K562 (cell line): ENCODE measurements around the gene HDAC1. TPM values are rescaled to one million over a fixed set of nuclear protein-coding genes. Genes with fewer than 3 reads are reported as not detected.
A peak's percentile ranks its signal among the peaks of the same experiment; 100 is the strongest.

ENCODE experiments used
- ATAC-seq: fragments of 200-7000 bp; cut with Tn5 transposase; 3 replicates; pipeline ENCODE4 v1.9.1; 2020; ENCODE audit warnings: moderate library complexity
- BruUV-seq: library from RNA; stranded (reverse); fragments of 400-500 nt; replicated peaks from 2 replicates; lab custom pipeline; 2021; lab: Mats Ljungman, UMichigan
- CTCF ChIA-PET: fragments of 300-600 bp; formaldehyde crosslinking; extraction: SDS; loops from one replicate; lab custom pipeline; 2021; ENCODE audit warnings: low intra/inter-chr PET ratio; lab: Yijun Ruan, JAX
- POLR2A ChIA-PET: fragments of 300-600, 350-650 bp; sonication (Branson Sonifier 250); formaldehyde crosslinking; extraction: SDS; loops from one replicate; lab custom pipeline; 2021; ENCODE audit warnings: antibody characterized with exemption, inconsistent platforms; lab: Yijun Ruan, JAX
- DNase-seq, 4 experiments: peaks; one replicate each; pipeline versions ENCODE4 v3.0.0 to v3.0.0-alpha.2; 2011 to 2018; ENCODE audit warnings: low spot score in 3 of 4, mixed read lengths in 3 of 4; ENCODE audit errors: extremely low read depth in 1 of 4
- FAIRE-seq: peaks from 2 replicates; lab custom pipeline; 2011; peaks lifted over from hg19 to GRCh38; lab: Jason Lieb, UNC
- H2AFZ ChIP-seq: 2 replicates; pipeline ENCODE4 v1.6.0; 2011; ENCODE audit warnings: low read depth, low read length, control low read depth, inconsistent platforms
- H3K27ac ChIP-seq: fragments of 200-600 bp; 3 replicates; pipeline ENCODE4 v1.8.0; 2011; ENCODE audit warnings: low read depth, mild to moderate bottlenecking, control low read depth, inconsistent platforms, low read length, moderate library complexity, mixed read lengths; ENCODE audit errors: extremely low read depth
- H3K27me3 ChIP-seq, 2 experiments: fragments of 300-600 bp in 1 of 2; 2 replicates in 1 of 2; 3 replicates in 1 of 2; pipeline versions ENCODE4 v1.6.0 to v1.8.0; 2011; ENCODE audit warnings: inconsistent platforms in 2 of 2, low read length in 2 of 2, mild to moderate bottlenecking in 1 of 2, mixed read lengths in 1 of 2, moderate library complexity in 1 of 2; ENCODE audit not compliant: control insufficient read depth in 2 of 2, insufficient read depth in 2 of 2
- H3K36me3 ChIP-seq: fragments of 300-600 bp; 3 replicates; pipeline ENCODE4 v1.8.0; 2011; ENCODE audit warnings: mild to moderate bottlenecking, low read length, inconsistent platforms; ENCODE audit not compliant: control insufficient read depth, insufficient read depth
- H3K4me1 ChIP-seq, 2 experiments: fragments of 200-600 bp in 1 of 2; replicated peaks in 1 of 2; 2 replicates in 1 of 2; 3 replicates in 1 of 2; pipeline versions ENCODE4 v1.5.1 to v1.8.0; 2011; ENCODE audit warnings: inconsistent platforms in 2 of 2, low read length in 2 of 2, mild to moderate bottlenecking in 1 of 2, mixed read lengths in 1 of 2, moderate library complexity in 1 of 2; ENCODE audit not compliant: control insufficient read depth in 2 of 2, insufficient read depth in 2 of 2
- H3K4me2 ChIP-seq: 2 replicates; pipeline ENCODE4 v1.6.1; 2011; ENCODE audit warnings: low read length, control low read depth, inconsistent platforms, mixed read lengths; ENCODE audit not compliant: insufficient read depth
- H3K4me3 ChIP-seq: fragments of 200-600 bp; sonication (generic), shearing (Covaris generic); 2 replicates; pipeline ENCODE4 v1.5.1; 2016; ENCODE audit warnings: control low read depth, inconsistent platforms
- H3K79me2 ChIP-seq: fragments of 200-600 bp; 3 replicates; pipeline ENCODE4 v1.8.0; 2011; ENCODE audit warnings: low read length, inconsistent platforms; ENCODE audit not compliant: control insufficient read depth, insufficient read depth
- H3K9ac ChIP-seq, 2 experiments: 2 replicates each; pipeline versions ENCODE4 v1.6.0 to v1.6.1; 2011; ENCODE audit warnings: low read depth in 2 of 2, low read length in 2 of 2, control low read depth in 1 of 2, inconsistent platforms in 1 of 2, mild to moderate bottlenecking in 1 of 2, mixed read lengths in 1 of 2; ENCODE audit not compliant: insufficient read depth in 1 of 2
- H3K9me1 ChIP-seq: one replicate; pipeline ENCODE4 v1.6.0; 2011; ENCODE audit warnings: inconsistent platforms, mild to moderate bottlenecking, low read length, moderate library complexity; ENCODE audit not compliant: control insufficient read depth, insufficient read depth
- H3K9me3 ChIP-seq: replicated peaks from 2 replicates; pipeline ENCODE4 v1.5.1; 2011; ENCODE audit warnings: low read depth, low read length, inconsistent platforms; ENCODE audit not compliant: control insufficient read depth, insufficient read depth
- H4K20me1 ChIP-seq: replicated peaks from 2 replicates; pipeline ENCODE4 v1.6.1; 2011; ENCODE audit warnings: low read length, inconsistent platforms, mixed read lengths; ENCODE audit not compliant: control insufficient read depth, insufficient read depth
- CHD4 ChIP-seq: fragments of 200-600 bp; sonication (generic); IDR thresholded peaks from 3 replicates; pipeline ENCODE4 v1.6.1; 2012; ENCODE audit warnings: low read depth, mild to moderate bottlenecking, mixed read lengths, low read length, inconsistent platforms; ENCODE audit not compliant: insufficient read depth, insufficient replicate concordance, poor library complexity, severe bottlenecking
- DIDO1 ChIP-seq: fragments of 450-650 bp; IDR thresholded peaks from 2 replicates; pipeline ENCODE4 v1.6.1; 2016; ENCODE audit warnings: low read depth, missing biosample characterization, missing genetic modification characterization
- EGR1 ChIP-seq: fragments of 450-650 bp; conservative IDR thresholded peaks from 2 replicates; pipeline ENCODE4 v1.6.1; 2017; ENCODE audit warnings: mild to moderate bottlenecking
- HDGF ChIP-seq: fragments of 450-650 bp; IDR thresholded peaks from 2 replicates; pipeline ENCODE4 v1.6.1; 2016
- HNRNPUL1 ChIP-seq: fragments of 200-400 bp; formaldehyde crosslinking; IDR thresholded peaks from 2 replicates; pipeline ENCODE4 v1.6.1; 2017; ENCODE audit warnings: low read length
- MCM3 ChIP-seq: fragments of 450-650 bp; IDR thresholded peaks from 2 replicates; pipeline ENCODE4 v1.6.1; 2016
- NCOA2 ChIP-seq, 2 experiments: fragments of 450-650 bp; IDR thresholded peaks; 2 replicates each; pipeline ENCODE4 v1.6.1; 2018; ENCODE audit warnings: mild to moderate bottlenecking in 2 of 2, moderate library complexity in 1 of 2; ENCODE audit not compliant: partially characterized antibody in 2 of 2
- NCOA4 ChIP-seq: fragments of 450-650 bp; IDR thresholded peaks from 2 replicates; pipeline ENCODE4 v1.6.1; 2018; ENCODE audit warnings: mild to moderate bottlenecking; ENCODE audit not compliant: partially characterized antibody
- ZNF184 ChIP-seq: sonication (generic); formaldehyde crosslinking; IDR thresholded peaks from 2 replicates; pipeline ENCODE4 v1.5.0; 2020; ENCODE audit warnings: missing genetic modification reagents
- ZNF766 ChIP-seq: fragments of 200-800 bp; sonication (Bioruptor generic); conservative IDR thresholded peaks from 2 replicates; pipeline ENCODE4 v1.6.1; 2016; ENCODE audit warnings: missing genetic modification characterization, missing compliant biosample characterization
- WGBS: fragments of 100-300 bp; shearing (Covaris generic); methylation state at CpG from one replicate; pipeline ENCODE4 v1.1.6; 2016; ENCODE audit warnings: low coverage, mixed read lengths; ENCODE audit not compliant: insufficient coverage; ENCODE audit errors: missing lambda C conversion rate; 5-methylcytosine and 5-hydroxymethylcytosine counted together
- in situ Hi-C: fragments of 300-500 bp; cut with MboI; formaldehyde crosslinking; loops from 4 replicates; pipeline ENCODE4 v1.15.0; 2018; ENCODE audit warnings: inconsistent platforms, mixed read lengths
- intact Hi-C: fragments of 100-400 bp; cut with micrococcal nuclease; formaldehyde crosslinking; loops from 2 replicates; pipeline ENCODE4 v1.14.2; 2022
- polyA plus RNA-seq, 8 experiments: library from polyadenylated mRNA; depleted of rRNA in 4 of 8; stranded (reverse) in 5 of 8; unstranded in 3 of 8; fragments of >200 nt; fragmentation: Nextera tagmentation in 2 of 8; fragmentation: Illumina TruSeq in 1 of 8; extraction: Ambion mirVana in 2 of 8; extraction: Trizol in 1 of 8; gene quantifications; 2 replicates each; pipeline versions ENCODE4 v1.2.1 to v1.2.3, GENCODE V29; 2011 to 2014; ENCODE audit warnings: inconsistent platforms in 1 of 8, missing spikeins in 1 of 8
- total RNA-seq, 7 experiments: library from RNA; depleted of rRNA in 6 of 7; stranded (reverse); fragments of >200 nt in 6 of 7; fragmentation: Illumina TruSeq in 2 of 7; extraction: Trizol in 2 of 7; gene quantifications; 2 replicates each; pipeline versions ENCODE4 v1.2.1 to v1.2.3, GENCODE V29; 2011 to 2021; ENCODE audit warnings: low replicate concordance in 1 of 7
- TF ChIP-seq, protein P1 (sequence below): fragments of 450-650 bp; IDR thresholded peaks from 2 replicates; pipeline ENCODE4 v1.6.1; 2016; ENCODE audit warnings: mild to moderate bottlenecking, moderate library complexity

The HDAC1 gene
- total and polyA plus RNA-seq, 9 of the 15 experiments (the other 6 are each of a cell fraction or from before 2014, with no cell fraction given) = 169 to 384 (median 193) TPM

DNA sequence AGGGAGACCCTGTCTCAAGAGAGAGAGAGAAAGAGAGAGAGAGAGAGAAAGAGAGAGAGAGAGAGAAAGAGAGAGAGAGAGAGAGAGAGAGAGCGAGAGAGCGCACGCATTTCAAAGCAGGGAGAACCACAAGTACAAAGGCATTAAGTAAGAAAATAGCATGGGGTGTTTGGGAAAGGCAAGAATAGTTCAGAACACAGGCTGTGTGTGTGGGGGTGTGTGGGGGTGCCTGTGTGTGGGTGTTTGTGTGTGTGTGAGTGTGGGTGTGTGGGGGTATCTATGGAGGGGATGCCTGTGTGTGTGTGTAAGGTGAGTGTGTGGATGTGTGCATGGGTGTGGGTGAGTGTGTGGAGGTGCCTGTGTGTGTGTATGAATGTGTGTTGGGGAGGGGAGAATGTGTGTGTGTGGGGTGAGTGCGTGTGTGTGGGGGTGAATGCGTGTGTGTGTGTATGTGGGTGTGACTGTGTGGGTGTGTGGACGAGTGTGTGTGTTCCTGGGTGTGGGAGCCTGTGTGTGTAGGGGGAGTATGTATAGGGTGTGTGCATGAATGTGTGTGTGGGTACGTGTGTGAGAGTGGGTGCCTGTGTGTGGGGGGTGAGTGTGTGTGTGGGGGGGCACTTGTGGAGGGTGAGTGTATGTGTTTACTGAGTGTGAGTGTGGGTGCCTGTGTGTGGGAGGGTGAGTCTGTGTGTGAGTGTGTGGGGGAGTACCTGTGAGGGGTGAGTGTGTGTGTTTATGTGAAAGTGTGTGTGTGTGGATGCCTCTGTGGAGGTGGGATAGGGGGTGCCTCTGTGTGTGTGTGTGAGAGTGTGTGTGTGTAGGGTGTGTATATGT lies 19.1 kb upstream of the HDAC1 start:
- Histone ChIP-seq H3K4me1 (peaks cover 8 to 34% of the 10 kb centered on the region in 2 experiments; a peak in 4 of 5 replicates), H3K9me1 (no peaks in the 10 kb centered on the region), H3K27me3 (peaks cover 0 to 13% of the 10 kb centered on the region in 2 experiments; a peak in 2 of 5 replicates), H4K20me1 (no peaks in the 10 kb centered on the region), H3K4me3 (no peak overlapping the region), H3K27ac (no peak overlapping the region), H3K9ac (no peak overlapping the region; a peak in 1 of 4 replicates), H2AFZ (0 out of 2 replicates have a peak overlapping the region, but pooled peaks have one; percentile 7), H3K79me2 (no peaks in the 10 kb centered on the region), H3K9me3 (no peaks in the 10 kb centered on the region), H3K4me2 (no peak overlapping the region), H3K36me3 (no peaks in the 10 kb centered on the region)
- in situ Hi-C loops (no loop called here), intact Hi-C loops (no loop called here)
- WGBS = 33% methylated on average over 7 of the region's 7 CpGs
- ATAC-seq (no peak), DNase-seq (peak in 2 of 4 experiments; percentile 49), FAIRE-seq (peak; percentile 32)
- ChIA-PET CTCF (no interaction called here), POLR2A (no interaction called here)
- BruUV-seq = no TSS peak
- TF ChIP-seq, protein P1, sequence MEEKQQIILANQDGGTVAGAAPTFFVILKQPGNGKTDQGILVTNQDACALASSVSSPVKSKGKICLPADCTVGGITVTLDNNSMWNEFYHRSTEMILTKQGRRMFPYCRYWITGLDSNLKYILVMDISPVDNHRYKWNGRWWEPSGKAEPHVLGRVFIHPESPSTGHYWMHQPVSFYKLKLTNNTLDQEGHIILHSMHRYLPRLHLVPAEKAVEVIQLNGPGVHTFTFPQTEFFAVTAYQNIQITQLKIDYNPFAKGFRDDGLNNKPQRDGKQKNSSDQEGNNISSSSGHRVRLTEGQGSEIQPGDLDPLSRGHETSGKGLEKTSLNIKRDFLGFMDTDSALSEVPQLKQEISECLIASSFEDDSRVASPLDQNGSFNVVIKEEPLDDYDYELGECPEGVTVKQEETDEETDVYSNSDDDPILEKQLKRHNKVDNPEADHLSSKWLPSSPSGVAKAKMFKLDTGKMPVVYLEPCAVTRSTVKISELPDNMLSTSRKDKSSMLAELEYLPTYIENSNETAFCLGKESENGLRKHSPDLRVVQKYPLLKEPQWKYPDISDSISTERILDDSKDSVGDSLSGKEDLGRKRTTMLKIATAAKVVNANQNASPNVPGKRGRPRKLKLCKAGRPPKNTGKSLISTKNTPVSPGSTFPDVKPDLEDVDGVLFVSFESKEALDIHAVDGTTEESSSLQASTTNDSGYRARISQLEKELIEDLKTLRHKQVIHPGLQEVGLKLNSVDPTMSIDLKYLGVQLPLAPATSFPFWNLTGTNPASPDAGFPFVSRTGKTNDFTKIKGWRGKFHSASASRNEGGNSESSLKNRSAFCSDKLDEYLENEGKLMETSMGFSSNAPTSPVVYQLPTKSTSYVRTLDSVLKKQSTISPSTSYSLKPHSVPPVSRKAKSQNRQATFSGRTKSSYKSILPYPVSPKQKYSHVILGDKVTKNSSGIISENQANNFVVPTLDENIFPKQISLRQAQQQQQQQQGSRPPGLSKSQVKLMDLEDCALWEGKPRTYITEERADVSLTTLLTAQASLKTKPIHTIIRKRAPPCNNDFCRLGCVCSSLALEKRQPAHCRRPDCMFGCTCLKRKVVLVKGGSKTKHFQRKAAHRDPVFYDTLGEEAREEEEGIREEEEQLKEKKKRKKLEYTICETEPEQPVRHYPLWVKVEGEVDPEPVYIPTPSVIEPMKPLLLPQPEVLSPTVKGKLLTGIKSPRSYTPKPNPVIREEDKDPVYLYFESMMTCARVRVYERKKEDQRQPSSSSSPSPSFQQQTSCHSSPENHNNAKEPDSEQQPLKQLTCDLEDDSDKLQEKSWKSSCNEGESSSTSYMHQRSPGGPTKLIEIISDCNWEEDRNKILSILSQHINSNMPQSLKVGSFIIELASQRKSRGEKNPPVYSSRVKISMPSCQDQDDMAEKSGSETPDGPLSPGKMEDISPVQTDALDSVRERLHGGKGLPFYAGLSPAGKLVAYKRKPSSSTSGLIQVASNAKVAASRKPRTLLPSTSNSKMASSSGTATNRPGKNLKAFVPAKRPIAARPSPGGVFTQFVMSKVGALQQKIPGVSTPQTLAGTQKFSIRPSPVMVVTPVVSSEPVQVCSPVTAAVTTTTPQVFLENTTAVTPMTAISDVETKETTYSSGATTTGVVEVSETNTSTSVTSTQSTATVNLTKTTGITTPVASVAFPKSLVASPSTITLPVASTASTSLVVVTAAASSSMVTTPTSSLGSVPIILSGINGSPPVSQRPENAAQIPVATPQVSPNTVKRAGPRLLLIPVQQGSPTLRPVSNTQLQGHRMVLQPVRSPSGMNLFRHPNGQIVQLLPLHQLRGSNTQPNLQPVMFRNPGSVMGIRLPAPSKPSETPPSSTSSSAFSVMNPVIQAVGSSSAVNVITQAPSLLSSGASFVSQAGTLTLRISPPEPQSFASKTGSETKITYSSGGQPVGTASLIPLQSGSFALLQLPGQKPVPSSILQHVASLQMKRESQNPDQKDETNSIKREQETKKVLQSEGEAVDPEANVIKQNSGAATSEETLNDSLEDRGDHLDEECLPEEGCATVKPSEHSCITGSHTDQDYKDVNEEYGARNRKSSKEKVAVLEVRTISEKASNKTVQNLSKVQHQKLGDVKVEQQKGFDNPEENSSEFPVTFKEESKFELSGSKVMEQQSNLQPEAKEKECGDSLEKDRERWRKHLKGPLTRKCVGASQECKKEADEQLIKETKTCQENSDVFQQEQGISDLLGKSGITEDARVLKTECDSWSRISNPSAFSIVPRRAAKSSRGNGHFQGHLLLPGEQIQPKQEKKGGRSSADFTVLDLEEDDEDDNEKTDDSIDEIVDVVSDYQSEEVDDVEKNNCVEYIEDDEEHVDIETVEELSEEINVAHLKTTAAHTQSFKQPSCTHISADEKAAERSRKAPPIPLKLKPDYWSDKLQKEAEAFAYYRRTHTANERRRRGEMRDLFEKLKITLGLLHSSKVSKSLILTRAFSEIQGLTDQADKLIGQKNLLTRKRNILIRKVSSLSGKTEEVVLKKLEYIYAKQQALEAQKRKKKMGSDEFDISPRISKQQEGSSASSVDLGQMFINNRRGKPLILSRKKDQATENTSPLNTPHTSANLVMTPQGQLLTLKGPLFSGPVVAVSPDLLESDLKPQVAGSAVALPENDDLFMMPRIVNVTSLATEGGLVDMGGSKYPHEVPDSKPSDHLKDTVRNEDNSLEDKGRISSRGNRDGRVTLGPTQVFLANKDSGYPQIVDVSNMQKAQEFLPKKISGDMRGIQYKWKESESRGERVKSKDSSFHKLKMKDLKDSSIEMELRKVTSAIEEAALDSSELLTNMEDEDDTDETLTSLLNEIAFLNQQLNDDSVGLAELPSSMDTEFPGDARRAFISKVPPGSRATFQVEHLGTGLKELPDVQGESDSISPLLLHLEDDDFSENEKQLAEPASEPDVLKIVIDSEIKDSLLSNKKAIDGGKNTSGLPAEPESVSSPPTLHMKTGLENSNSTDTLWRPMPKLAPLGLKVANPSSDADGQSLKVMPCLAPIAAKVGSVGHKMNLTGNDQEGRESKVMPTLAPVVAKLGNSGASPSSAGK = no peak
- TF ChIP-seq MCM3 (no peak), DIDO1 (tag) (no peak), NCOA2 (IDR thresholded peaks at IDR 0.05; ENCODE audit: partially characterized antibody in 2 of 2) (no peak), NCOA4 (no peak), EGR1 (peak; percentile 94), ZNF184 (CRISPR knock-in tag) (no peak), CHD4 (no peak), HNRNPUL1 (no peak), HDGF (no peak), ZNF766 (CRISPR knock-in tag) (no peak)
